Left lung (tissue), 10 donors: ENCODE measurements around the gene FAM193B. TPM values are rescaled to one million over a fixed set of nuclear protein-coding genes. Genes with fewer than 3 reads are reported as not detected.
A peak's percentile ranks its signal among the peaks of the same experiment; 100 is the strongest.

Source experiments
- ATAC-seq: fragments of 200-7000 bp; cut with Tn5 transposase; one replicate; pipeline ENCODE4 v1.9.1; 2020; ENCODE audit warnings: moderate library complexity
- DNase-seq, 4 donors: peaks; one replicate each; pipeline ENCODE4 v3.0.0-alpha.2; 2013 to 2020
- H3K27ac ChIP-seq, 2 donors: fragments of 200-600 bp; sonication (generic) in 1 of 2; one replicate each; pipeline versions ENCODE4 v1.5.0 to v1.8.0; 2020 to 2021
- H3K27me3 ChIP-seq, 2 donors: fragments of 200-600 bp; sonication (generic) in 1 of 2; one replicate each; pipeline versions ENCODE4 v1.5.0 to v1.8.0; 2020 to 2021
- H3K36me3 ChIP-seq, 2 donors: fragments of 200-600 bp; sonication (generic) in 1 of 2; one replicate each; pipeline versions ENCODE4 v1.5.0 to v1.8.0; 2020 to 2021
- H3K4me1 ChIP-seq, 2 donors: fragments of 200-600 bp; one replicate each; pipeline ENCODE4 v1.8.0; 2021
- H3K4me3 ChIP-seq, 2 donors: fragments of 200-600 bp; sonication (generic) in 1 of 2; one replicate each; pipeline versions ENCODE4 v1.5.0 to v1.8.0; 2020 to 2021; ENCODE audit warnings: mild to moderate bottlenecking in 1 of 2
- H3K9me3 ChIP-seq, 2 donors: fragments of 200-600 bp; sonication (generic) in 1 of 2; one replicate each; pipeline versions ENCODE4 v1.5.0 to v1.8.0; 2020 to 2021
- intact Hi-C, 2 donors: fragments of 100-400 bp; cut with DNase I; formaldehyde crosslinking; loops; one replicate each; pipeline versions ENCODE4 v1.11.2 to v1.14.2; 2022
- polyA plus RNA-seq, 6 donors: library from polyadenylated mRNA; unstranded; fragments of 120-200 nt; gene quantifications; one replicate each; pipeline ENCODE4 v1.2.1, GENCODE V29; 2013; ENCODE audit not compliant: insufficient read length in 6 of 6
- total RNA-seq, 2 donors: library from RNA; stranded (reverse); fragmentation: NEBNext Ultra II Directional; extraction: Animal tissue kit (Norgen Biotek cat#: 25700); gene quantifications; one replicate each; pipeline ENCODE4 v1.2.1, GENCODE V29; 2021
- TF ChIP-seq, protein P1 (sequence below), 2 donors: fragments of 200-600 bp; sonication (generic) in 1 of 2; IDR thresholded peaks; one replicate each; pipeline versions ENCODE4 v1.5.0 to v1.8.0; 2021; ENCODE audit warnings: antibody characterized with exemption in 2 of 2
- donor health status: DM: no; HTN: yes; CAD: no.
- donor health status: DM: no; HTN: no; CAD: no.

FAM193B gene
- total and polyA plus RNA-seq, 8 donors, result 64.3 to 112 (median 91.9) TPM

DNA sequence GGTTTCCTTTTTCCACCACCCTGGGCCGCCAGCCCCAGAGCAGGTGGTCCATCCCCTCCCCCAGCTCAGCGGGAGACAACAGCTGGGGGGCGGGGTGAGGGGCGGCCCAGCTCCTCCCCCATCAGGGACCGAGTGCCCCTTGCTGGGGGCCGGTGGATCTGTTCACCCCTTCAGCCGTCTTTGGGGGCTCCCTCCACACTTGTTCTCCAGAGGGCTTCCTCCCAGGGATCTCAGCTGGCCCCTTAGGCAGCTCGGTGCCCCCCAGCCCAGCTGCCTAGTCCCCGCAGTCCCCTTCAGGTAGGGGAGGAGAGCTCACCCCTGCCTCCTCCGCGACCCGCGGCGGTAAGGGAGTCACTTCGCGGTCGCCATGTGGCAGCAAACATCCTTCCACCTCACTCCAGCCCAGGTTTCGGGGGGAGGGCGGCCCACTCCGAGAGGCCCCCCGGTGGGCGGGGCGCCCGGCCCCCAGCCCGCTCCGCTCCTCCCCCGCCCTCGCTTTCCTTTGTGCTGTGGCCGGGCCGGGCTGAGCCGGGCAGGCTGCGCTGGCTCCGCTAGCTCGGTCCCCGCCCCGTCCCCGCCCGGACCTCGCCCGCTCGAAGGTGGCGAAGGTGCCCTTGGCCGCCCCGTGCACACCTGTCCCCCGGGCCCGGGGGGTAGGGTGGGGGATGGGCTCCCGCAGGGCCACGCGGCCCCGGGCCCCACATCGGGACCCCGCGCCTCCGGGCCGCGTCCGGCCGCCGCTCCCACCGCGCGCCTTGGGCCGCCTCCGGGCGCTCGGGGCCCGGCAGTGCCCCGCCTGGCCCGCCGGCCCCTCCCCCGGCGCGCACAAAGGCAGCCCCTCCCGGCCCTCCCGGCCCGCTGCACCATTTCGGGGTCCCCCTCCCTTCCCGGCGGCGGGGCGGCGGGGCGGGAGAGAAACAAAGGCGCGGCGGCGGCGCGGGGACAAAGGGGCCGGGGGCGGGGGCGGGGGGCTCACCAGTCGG, 81.6 kb downstream of the FAM193B start:
- peak in 2 of 4 donors; percentile 55 to 86 for DNase-seq
- ATAC-seq, result peak; percentile 43
- intact Hi-C loops, result no loop called here
- Histone ChIP-seq H3K4me1 (peaks cover 11 to 27% of the 10 kb centered on the region in 2 donors), H3K27ac (peak overlapping the region; percentile 45 to 73), H3K9me3 (no peaks in the 10 kb centered on the region), H3K4me3 (peak overlapping the region; percentile 53 to 60), H3K27me3 (peaks cover 0 to 33% of the 10 kb centered on the region in 2 donors), H3K36me3 (no peaks in the 10 kb centered on the region)
- TF ChIP-seq, protein P1, sequence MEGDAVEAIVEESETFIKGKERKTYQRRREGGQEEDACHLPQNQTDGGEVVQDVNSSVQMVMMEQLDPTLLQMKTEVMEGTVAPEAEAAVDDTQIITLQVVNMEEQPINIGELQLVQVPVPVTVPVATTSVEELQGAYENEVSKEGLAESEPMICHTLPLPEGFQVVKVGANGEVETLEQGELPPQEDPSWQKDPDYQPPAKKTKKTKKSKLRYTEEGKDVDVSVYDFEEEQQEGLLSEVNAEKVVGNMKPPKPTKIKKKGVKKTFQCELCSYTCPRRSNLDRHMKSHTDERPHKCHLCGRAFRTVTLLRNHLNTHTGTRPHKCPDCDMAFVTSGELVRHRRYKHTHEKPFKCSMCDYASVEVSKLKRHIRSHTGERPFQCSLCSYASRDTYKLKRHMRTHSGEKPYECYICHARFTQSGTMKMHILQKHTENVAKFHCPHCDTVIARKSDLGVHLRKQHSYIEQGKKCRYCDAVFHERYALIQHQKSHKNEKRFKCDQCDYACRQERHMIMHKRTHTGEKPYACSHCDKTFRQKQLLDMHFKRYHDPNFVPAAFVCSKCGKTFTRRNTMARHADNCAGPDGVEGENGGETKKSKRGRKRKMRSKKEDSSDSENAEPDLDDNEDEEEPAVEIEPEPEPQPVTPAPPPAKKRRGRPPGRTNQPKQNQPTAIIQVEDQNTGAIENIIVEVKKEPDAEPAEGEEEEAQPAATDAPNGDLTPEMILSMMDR (IDR thresholded peaks at IDR 0.05), result no peak

DNA sequence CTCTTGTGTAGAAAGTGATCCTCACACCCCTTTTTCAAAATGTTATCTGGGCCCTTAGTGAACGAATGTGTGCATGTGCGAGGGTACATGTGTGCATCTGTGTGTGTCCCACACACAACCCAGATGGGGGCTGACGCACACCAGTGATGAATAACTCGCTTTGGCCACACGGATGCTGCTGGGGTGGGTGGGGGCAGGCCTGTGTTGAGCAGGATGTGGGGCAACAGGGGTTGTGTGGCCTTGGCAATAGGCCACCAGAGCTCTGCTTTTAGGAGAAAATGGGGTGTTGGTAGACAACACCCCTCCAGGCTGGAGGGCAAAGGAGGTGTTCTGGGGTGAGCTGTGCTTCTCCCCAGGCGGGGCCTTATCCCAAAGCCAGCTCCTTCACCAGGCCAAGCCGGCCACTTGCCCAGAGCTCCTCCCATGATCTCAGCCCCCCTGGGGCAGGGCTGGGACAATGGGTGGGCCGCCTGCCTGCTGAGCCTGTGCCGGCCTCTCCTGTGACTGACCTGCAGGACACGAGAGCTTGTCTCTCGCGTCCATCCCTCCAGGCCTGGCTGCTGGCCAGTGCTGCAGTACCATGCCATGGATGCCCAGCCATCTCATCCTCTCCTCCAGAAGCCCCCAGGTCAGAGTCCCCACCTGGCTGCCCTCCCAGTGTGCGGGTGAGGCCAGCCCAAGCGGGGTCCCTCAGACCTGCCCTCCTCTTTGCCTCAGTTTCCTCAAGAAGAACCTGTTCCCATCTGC, 82.6 kb downstream of the FAM193B start:
- Histone ChIP-seq H3K36me3 (peaks cover 0 to 8% of the 10 kb centered on the region in 2 donors), H3K27me3 (peaks cover 0 to 33% of the 10 kb centered on the region in 2 donors), H3K27ac (no peak overlapping the region), H3K9me3 (no peaks in the 10 kb centered on the region), H3K4me1 (peaks cover 11 to 24% of the 10 kb centered on the region in 2 donors), H3K4me3 (peak overlapping the region; percentile 53 to 60)
- no peak for ATAC-seq
- TF ChIP-seq, protein P1 (IDR thresholded peaks at IDR 0.05), result no peak
- intact Hi-C loops, result no loop called here
- peak in 1 of 4 donors; percentile 77 for DNase-seq

DNA sequence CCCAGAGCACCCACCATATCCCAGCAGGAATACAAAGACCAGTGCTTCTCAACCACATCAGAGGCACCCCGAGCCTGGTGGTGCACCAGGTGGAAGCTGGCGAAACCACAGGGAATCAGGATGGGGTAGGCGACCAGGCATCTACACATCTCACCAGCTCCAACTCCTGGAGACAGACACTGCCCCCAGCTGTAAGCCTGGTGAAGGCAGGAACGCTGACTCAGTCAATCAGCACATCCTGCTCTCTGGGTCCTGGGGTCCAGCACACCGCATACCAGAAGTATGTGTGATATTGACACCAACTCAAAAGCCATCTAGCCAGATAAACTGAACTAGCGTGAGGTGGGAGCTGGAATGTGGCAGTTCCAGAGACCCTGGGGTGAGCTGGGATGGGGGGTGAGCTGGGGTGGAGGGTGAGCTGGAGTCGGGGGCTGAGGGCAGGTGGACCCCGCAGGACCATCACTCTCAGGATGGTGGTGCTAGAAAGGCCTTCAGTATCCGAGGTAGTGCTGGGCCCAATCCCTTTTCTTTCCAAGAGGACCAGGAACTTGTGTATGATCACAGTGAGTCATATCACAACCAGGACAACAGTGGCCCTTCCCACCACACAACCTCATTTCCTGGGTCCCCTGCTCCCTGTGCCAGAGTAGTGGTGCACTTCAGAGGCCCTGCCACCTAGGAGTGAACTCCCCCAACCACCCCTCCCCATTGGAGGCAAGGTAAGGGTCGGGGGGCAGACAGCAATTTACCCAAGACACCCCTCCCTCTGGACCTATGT, 83.4 kb downstream of the FAM193B start:
- no peaks in the 10 kb centered on the region for H3K9me3 ChIP-seq
- no peak overlapping the region for H3K27ac ChIP-seq
- no peak for DNase-seq
- ATAC-seq, result no peak
- peaks cover 0 to 33% of the 10 kb centered on the region in 2 donors for H3K27me3 ChIP-seq
- H3K36me3 ChIP-seq, result peaks cover 0 to 17% of the 10 kb centered on the region in 2 donors
- H3K4me1 ChIP-seq, result peaks cover 11 to 18% of the 10 kb centered on the region in 2 donors
- no peak overlapping the region for H3K4me3 ChIP-seq
- intact Hi-C loops, result no loop called here
- TF ChIP-seq, protein P1 (IDR thresholded peaks at IDR 0.05), result no peak

Other genes with a start within 250 kb of the FAM193B start
- gene MXD3, start 242.7 kb downstream of the FAM193B start, total RNA-seq, result 10 to 100 TPM; 10.8 to 12.4 TPM
- gene MXD3, start 242.7 kb downstream of the FAM193B start, polyA plus RNA-seq, result 10 to 100 TPM; 17.0 to 36.5 (median 24.4) TPM
- 100 to 1,000 TPM; 133 to 155 TPM for gene LMAN2, start 202.9 kb downstream of the FAM193B start, total RNA-seq
- gene LMAN2, start 202.9 kb downstream of the FAM193B start, polyA plus RNA-seq, result 100 to 1,000 TPM; 101 to 118 (median 106) TPM
- gene RGS14, start 196.6 kb downstream of the FAM193B start, total RNA-seq, result 10 to 100 TPM; 14.2 to 28.2 TPM
- 1 to 10 TPM; 4.0 to 8.5 (median 6.4) TPM for gene RGS14, start 196.6 kb downstream of the FAM193B start, polyA plus RNA-seq
- not detected for gene SLC34A1, start 170.1 kb downstream of the FAM193B start, total RNA-seq
- 1 to 10 TPM in 1 of 6 donors, under 1 TPM in 4, not detected in 1; 0.18 to 1.7 (median 0.36) TPM for gene SLC34A1, start 170.1 kb downstream of the FAM193B start, polyA plus RNA-seq
- gene PFN3, start 153.9 kb downstream of the FAM193B start, total RNA-seq, result not detected
- gene PFN3, start 153.9 kb downstream of the FAM193B start, polyA plus RNA-seq, result not detected
- gene F12, start 145.0 kb downstream of the FAM193B start, total RNA-seq, result 1 to 10 TPM in 1 of 2 donors, under 1 TPM in 1; 0.63 to 1.1 TPM
- gene F12, start 145.0 kb downstream of the FAM193B start, polyA plus RNA-seq, result under 1 TPM in 5 of 6 donors, not detected in 1; 0.20 to 0.37 (median 0.31) TPM
- gene GRK6, start 127.9 kb downstream of the FAM193B start, total RNA-seq, result 10 to 100 TPM; 32.3 to 57.1 TPM
- gene GRK6, start 127.9 kb downstream of the FAM193B start, polyA plus RNA-seq, result 10 to 100 TPM; 15.7 to 26.0 (median 23.6) TPM
- 1 to 10 TPM; 2.7 to 4.1 TPM for gene PRR7, start 107.7 kb downstream of the FAM193B start, total RNA-seq
- 1 to 10 TPM in 2 of 6 donors, under 1 TPM in 4; 0.30 to 1.5 (median 0.76) TPM for gene PRR7, start 107.7 kb downstream of the FAM193B start, polyA plus RNA-seq
- 10 to 100 TPM; 43.2 to 83.1 TPM for gene DBN1, start 80.9 kb downstream of the FAM193B start, total RNA-seq
- 100 to 1,000 TPM; 134 to 207 (median 165) TPM for gene DBN1, start 80.9 kb downstream of the FAM193B start, polyA plus RNA-seq
- gene PDLIM7, start 57.0 kb downstream of the FAM193B start, total RNA-seq, result 100 to 1,000 TPM; 107 to 141 TPM
- gene PDLIM7, start 57.0 kb downstream of the FAM193B start, polyA plus RNA-seq, result 100 to 1,000 TPM in 1 of 6 donors, 10 to 100 TPM in 5; 60.9 to 115 (median 82.3) TPM
- 10 to 100 TPM; 18.2 to 90.5 TPM for gene DOK3, start 44.7 kb downstream of the FAM193B start, total RNA-seq
- 1 to 10 TPM; 5.8 to 7.4 (median 6.7) TPM for gene DOK3, start 44.7 kb downstream of the FAM193B start, polyA plus RNA-seq
- gene DDX41, start 37.6 kb downstream of the FAM193B start, total RNA-seq, result 10 to 100 TPM; 65.9 to 86.7 TPM
- 10 to 100 TPM; 77.1 to 90.2 (median 81.9) TPM for gene DDX41, start 37.6 kb downstream of the FAM193B start, polyA plus RNA-seq
- gene TMED9, start 37.6 kb upstream of the FAM193B start, total RNA-seq, result 100 to 1,000 TPM; 200 to 221 TPM
- gene TMED9, start 37.6 kb upstream of the FAM193B start, polyA plus RNA-seq, result 100 to 1,000 TPM; 120 to 149 (median 134) TPM
- 10 to 100 TPM; 23.8 to 26.6 TPM for gene B4GALT7, start 45.6 kb upstream of the FAM193B start, total RNA-seq
- gene B4GALT7, start 45.6 kb upstream of the FAM193B start, polyA plus RNA-seq, result 10 to 100 TPM; 19.8 to 27.4 (median 22.0) TPM
- gene FAM153A, start 228.3 kb upstream of the FAM193B start, total RNA-seq, result 1 to 10 TPM; 1.1 to 3.7 TPM
- under 1 TPM in 5 of 6 donors, not detected in 1; 0.25 to 0.59 (median 0.35) TPM for gene FAM153A, start 228.3 kb upstream of the FAM193B start, polyA plus RNA-seq